Activated naive CD8-positive, alpha-beta T cell treated with anti-CD3 and anti-CD28 coated beads, Interleukin-2, amount 50 U/mL, for 24 hours (primary cell): Measurements from ENCODE around the gene TAF1A.

Experiments used
- ATAC-seq: fragments of 150-1000 bp; cut with Tn5 transposase; one replicate; pipeline ENCODE4 v1.10.0; 2021
- DNase-seq: peaks from one replicate; pipeline ENCODE4 v3.0.0; 2021
- H3K27ac Mint-ChIP-seq: one replicate; pipeline ENCODE4 v1.8.0; 2021; ENCODE audit warnings: mild to moderate bottlenecking, mixed read lengths
- H3K27me3 Mint-ChIP-seq: one replicate; pipeline ENCODE4 v1.8.0; 2021; ENCODE audit warnings: mixed read lengths
- H3K36me3 Mint-ChIP-seq: one replicate; pipeline ENCODE4 v1.8.0; 2021; ENCODE audit warnings: low read depth, mixed read lengths
- H3K4me1 Mint-ChIP-seq: one replicate; pipeline ENCODE4 v1.8.0; 2021; ENCODE audit warnings: mixed read lengths
- H3K4me3 Mint-ChIP-seq: one replicate; pipeline ENCODE4 v1.8.0; 2021; ENCODE audit warnings: mild to moderate bottlenecking, moderate library complexity, mixed read lengths
- H3K9me3 Mint-ChIP-seq: one replicate; pipeline ENCODE4 v1.8.0; 2021; ENCODE audit warnings: mixed read lengths

Gene TAF1A

GRCh38 chr1:222589462-222590302 lies at the start of gene TAF1A:
TAF1A (minus strand) TSS chr1:222589933.
- Mint-ChIP-seq H3K4me1 (peaks cover 50% of the 10 kb centered on the region), H3K27me3 (no peaks in the 10 kb centered on the region), H3K36me3 (peaks cover 32% of the 10 kb centered on the region), H3K4me3 (peak within 1 kb of the TSS; percentile 94), H3K9me3 (no peaks in the 10 kb centered on the region), H3K27ac (peak within 1 kb of the TSS; percentile 96)
- DNase-seq (peak; percentile 83), ATAC-seq (peak; percentile 99)

- no peaks in the 10 kb centered on the region for H3K27me3 Mint-ChIP-seq
- peaks cover 30% of the 10 kb centered on the region for H3K36me3 Mint-ChIP-seq
These were observed 44.7 kb upstream of the TAF1A start for GRCh38 chr1:222634180-222635013.

GRCh38 chr1:222632749-222633148 lies 43.0 kb upstream of the TAF1A start:
- peaks cover 36% of the 10 kb centered on the region for H3K36me3 Mint-ChIP-seq
- peaks cover 7% of the 10 kb centered on the region for H3K4me1 Mint-ChIP-seq
- no peak overlapping the region for H3K27ac Mint-ChIP-seq
- no peak for DNase-seq
- no peaks in the 10 kb centered on the region for H3K9me3 Mint-ChIP-seq
- no peak overlapping the region for H3K4me3 Mint-ChIP-seq
- H3K27me3 Mint-ChIP-seq, result no peaks in the 10 kb centered on the region
- no peak for ATAC-seq

More at GRCh38 chr1:222634180-222635013, 44.7 kb upstream of the TAF1A start:
- DNase-seq (peak; percentile 63), ATAC-seq (peak; percentile 78)
- H3K27ac Mint-ChIP-seq, result no peak overlapping the region
- H3K9me3 Mint-ChIP-seq, result no peaks in the 10 kb centered on the region
- peaks cover 7% of the 10 kb centered on the region for H3K4me1 Mint-ChIP-seq
- H3K4me3 Mint-ChIP-seq, result no peak overlapping the region

- Mint-ChIP-seq H3K4me3 (no peak overlapping the region), H3K4me1 (peaks cover 7% of the 10 kb centered on the region), H3K27me3 (no peaks in the 10 kb centered on the region), H3K27ac (no peak overlapping the region), H3K9me3 (no peaks in the 10 kb centered on the region), H3K36me3 (peaks cover 33% of the 10 kb centered on the region)
- ATAC-seq, result no peak
- DNase-seq, result no peak
These were observed 42.0 kb upstream of the TAF1A start for GRCh38 chr1:222631611-222632208.

DNA sequence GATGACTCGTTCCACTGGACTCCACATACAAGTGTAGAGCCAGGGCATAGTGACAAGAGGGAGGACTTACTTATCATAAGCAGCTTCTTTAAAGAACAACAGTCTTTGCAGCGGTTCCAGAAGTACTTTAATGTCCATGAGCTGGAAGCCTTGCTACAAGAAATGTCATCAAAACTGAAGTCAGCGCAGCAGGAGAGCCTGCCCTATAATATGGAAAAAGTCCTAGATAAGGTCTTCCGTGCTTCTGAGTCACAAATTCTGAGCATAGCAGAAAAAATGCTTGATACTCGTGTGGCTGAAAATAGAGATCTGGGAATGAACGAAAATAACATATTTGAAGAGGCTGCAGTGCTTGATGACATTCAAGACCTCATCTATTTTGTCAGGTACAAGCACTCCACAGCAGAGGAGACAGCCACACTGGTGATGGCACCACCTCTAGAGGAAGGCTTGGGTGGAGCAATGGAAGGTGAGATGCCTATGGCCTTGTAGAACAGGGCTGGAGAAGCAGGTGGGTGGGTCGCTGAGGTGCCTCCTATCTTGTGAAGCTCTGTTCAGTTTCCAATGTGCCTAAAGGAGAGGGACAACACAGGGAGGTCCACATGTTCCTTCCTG lies 40.3 kb upstream of the TAF1A start:
- Mint-ChIP-seq H3K4me3 (no peak overlapping the region), H3K36me3 (peaks cover 35% of the 10 kb centered on the region), H3K9me3 (no peaks in the 10 kb centered on the region), H3K27ac (no peak overlapping the region), H3K4me1 (peaks cover 7% of the 10 kb centered on the region), H3K27me3 (no peaks in the 10 kb centered on the region)
- no peak for DNase-seq
- no peak for ATAC-seq

- Mint-ChIP-seq H3K4me1 (peaks cover 2% of the 10 kb centered on the region), H3K4me3 (no peak overlapping the region), H3K27me3 (no peaks in the 10 kb centered on the region), H3K9me3 (no peaks in the 10 kb centered on the region), H3K36me3 (peaks cover 33% of the 10 kb centered on the region), H3K27ac (no peak overlapping the region)
- ATAC-seq (no peak), DNase-seq (no peak)
These were observed 37.5 kb upstream of the TAF1A start for GRCh38 chr1:222627232-222627631.

DNA sequence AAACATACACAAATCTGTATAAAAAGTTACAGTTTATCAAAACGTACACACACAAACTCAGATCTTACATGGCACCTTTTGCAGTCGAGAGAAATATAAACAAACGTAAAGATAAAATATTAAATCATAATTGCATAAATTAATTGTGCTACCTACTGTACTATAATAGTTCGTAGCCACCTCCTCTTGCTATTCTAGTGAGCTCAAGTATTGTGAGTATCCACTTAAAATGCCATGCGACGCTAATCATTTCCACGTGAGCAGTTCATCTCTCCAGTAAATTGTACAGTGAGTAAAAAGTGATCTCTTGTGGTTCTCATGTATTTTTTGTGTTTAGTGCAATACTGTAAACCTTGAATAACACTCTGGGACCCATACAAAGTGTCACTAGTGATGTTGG lies 34.5 kb upstream of the TAF1A start:
- H3K27ac Mint-ChIP-seq, result no peak overlapping the region
- no peak for DNase-seq
- peaks cover 21% of the 10 kb centered on the region for H3K4me1 Mint-ChIP-seq
- H3K4me3 Mint-ChIP-seq, result no peak overlapping the region
- no peaks in the 10 kb centered on the region for H3K9me3 Mint-ChIP-seq
- H3K27me3 Mint-ChIP-seq, result no peaks in the 10 kb centered on the region
- peaks cover 35% of the 10 kb centered on the region for H3K36me3 Mint-ChIP-seq
- no peak for ATAC-seq

DNA sequence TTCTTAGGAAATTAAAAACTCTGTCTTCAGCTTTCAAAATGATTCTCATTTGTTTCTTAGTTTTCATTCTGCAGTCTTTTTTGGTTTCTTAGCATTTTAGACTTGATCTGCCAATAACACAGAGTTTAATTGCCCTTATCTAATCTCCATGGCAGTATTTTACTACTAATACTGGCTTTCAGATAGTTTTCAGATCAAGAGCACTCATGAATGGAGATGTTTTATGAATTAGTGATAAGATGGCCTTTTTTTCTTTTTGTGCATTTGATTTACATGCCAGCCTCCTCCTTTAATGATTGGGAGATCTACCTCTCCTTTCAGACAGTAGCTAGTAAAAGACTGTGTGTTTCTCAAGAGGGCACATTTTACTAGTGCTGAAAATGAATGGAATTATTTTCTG lies 33.7 kb upstream of the TAF1A start:
- peaks cover 30% of the 10 kb centered on the region for H3K36me3 Mint-ChIP-seq
- ATAC-seq (no peak), DNase-seq (no peak)
- no peak overlapping the region for H3K4me3 Mint-ChIP-seq
- no peaks in the 10 kb centered on the region for H3K9me3 Mint-ChIP-seq
- H3K27me3 Mint-ChIP-seq, result no peaks in the 10 kb centered on the region
- H3K27ac Mint-ChIP-seq, result no peak overlapping the region
- peaks cover 26% of the 10 kb centered on the region for H3K4me1 Mint-ChIP-seq

- Mint-ChIP-seq H3K27ac (no peak overlapping the region), H3K9me3 (no peaks in the 10 kb centered on the region), H3K36me3 (peaks cover 25% of the 10 kb centered on the region), H3K4me1 (peaks cover 26% of the 10 kb centered on the region), H3K4me3 (no peak overlapping the region), H3K27me3 (no peaks in the 10 kb centered on the region)
- DNase-seq (no peak), ATAC-seq (no peak)
These were observed 33.0 kb upstream of the TAF1A start for GRCh38 chr1:222622765-222623164.

DNA sequence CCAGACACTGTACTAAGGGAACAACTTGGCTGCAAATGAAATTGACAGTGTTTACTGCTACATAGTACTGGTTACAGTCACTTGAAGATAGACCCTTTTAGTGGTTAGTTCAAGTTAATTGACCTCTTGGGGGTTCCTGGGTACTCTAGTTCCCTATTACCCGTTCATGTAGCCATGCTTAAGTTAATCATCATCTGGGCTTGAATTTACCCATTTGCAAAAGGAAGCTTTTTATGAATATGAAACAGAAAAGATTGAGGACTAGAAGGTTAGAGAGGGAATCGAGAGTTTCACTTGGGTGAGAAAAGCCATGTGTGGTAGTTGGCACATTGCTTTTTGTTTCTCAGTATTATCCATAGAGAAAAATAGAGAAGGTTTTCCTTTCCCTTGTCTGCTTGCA lies 30.8 kb upstream of the TAF1A start:
- Mint-ChIP-seq H3K27ac (no peak overlapping the region), H3K4me3 (no peak overlapping the region), H3K9me3 (no peaks in the 10 kb centered on the region), H3K4me1 (peaks cover 28% of the 10 kb centered on the region), H3K36me3 (peaks cover 17% of the 10 kb centered on the region), H3K27me3 (peaks cover 1% of the 10 kb centered on the region)
- no peak for DNase-seq
- no peak for ATAC-seq

DNA sequence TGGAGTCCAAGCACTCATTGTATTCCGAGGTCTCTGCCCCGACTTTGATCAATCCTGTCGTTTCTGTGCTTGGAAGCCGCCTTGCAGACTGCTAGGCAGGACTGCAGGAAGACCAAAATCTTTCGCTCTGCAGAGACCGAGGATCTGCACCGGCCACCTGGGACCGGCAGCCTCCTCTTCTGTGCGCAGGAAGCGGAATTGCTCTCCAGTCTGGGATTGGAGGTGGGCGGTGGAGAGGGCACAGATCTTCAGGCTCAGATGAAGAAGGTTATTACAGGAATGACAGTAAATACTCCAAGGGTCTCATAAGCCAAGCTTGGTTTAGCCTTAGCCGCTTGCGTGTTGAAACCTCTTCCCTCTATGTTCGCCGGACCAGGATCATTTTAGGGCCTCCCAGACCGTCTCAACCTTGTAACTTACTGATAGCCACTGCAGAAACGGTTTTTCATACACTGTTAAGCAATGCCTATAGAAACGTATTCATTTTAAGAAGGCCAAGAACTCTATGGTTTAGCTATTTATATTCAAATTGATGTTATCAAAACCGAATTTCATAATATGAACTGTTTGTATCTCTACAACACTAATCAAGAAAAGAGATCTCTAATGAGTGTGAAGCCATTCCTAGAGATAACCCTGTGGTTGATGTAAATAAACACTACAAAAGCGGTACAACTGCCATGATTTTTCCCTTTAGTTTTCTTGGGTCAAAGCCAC lies 29.3 kb upstream of the TAF1A start:
- ATAC-seq, result no peak
- H3K9me3 Mint-ChIP-seq, result no peaks in the 10 kb centered on the region
- peak; percentile 18 for DNase-seq
- peak overlapping the region; percentile 79 for H3K4me3 Mint-ChIP-seq
- H3K36me3 Mint-ChIP-seq, result peaks cover 13% of the 10 kb centered on the region
- H3K27ac Mint-ChIP-seq, result peak overlapping the region; percentile 56
- H3K4me1 Mint-ChIP-seq, result peaks cover 28% of the 10 kb centered on the region
- H3K27me3 Mint-ChIP-seq, result peaks cover 7% of the 10 kb centered on the region

- ATAC-seq (peak; percentile 34), DNase-seq (peak; percentile 76)
- H3K36me3 Mint-ChIP-seq, result peaks cover 13% of the 10 kb centered on the region
- peaks cover 28% of the 10 kb centered on the region for H3K4me1 Mint-ChIP-seq
- no peaks in the 10 kb centered on the region for H3K9me3 Mint-ChIP-seq
- H3K27ac Mint-ChIP-seq, result peak within 1 kb of the TSS; percentile 78
- H3K4me3 Mint-ChIP-seq, result peak within 1 kb of the TSS; percentile 82
- peaks cover 7% of the 10 kb centered on the region for H3K27me3 Mint-ChIP-seq
These were observed 28.5 kb upstream of the TAF1A start, which contains the start of gene MIA3 for GRCh38 chr1:222618001-222618879. MIA3 (plus strand) TSS chr1:222618097; CDS start chr1:222618111, 14 bp downstream.

GRCh38 chr1:222617367-222617951 lies 27.7 kb upstream of the TAF1A start:
- Mint-ChIP-seq H3K9me3 (no peaks in the 10 kb centered on the region), H3K4me3 (peak overlapping the region; percentile 82), H3K4me1 (peaks cover 26% of the 10 kb centered on the region), H3K36me3 (peaks cover 6% of the 10 kb centered on the region), H3K27ac (peak overlapping the region; percentile 78), H3K27me3 (peaks cover 9% of the 10 kb centered on the region)
- DNase-seq (peak; percentile 90), ATAC-seq (peak; percentile 98)
